ENCODE data around the gene SDS.

The SDS gene

GRCh38 chr12:113397497-113398197 lies 6.0 kb downstream of the SDS start:
- Histone ChIP-seq H3K36me3 (ENCODE audit: control insufficient read depth, insufficient read depth, low read length) (no peaks in the 10 kb centered on the region), H3K9me3 (ENCODE audit: control insufficient read depth, low read length) (no peaks in the 10 kb centered on the region), H3K27ac (ENCODE audit: low read depth, low read length, severe bottlenecking) (no peak overlapping the region), H3K4me3 (ENCODE audit: extremely low read depth, insufficient read depth, low read length, poor library complexity, severe bottlenecking) (no peak overlapping the region), H3K4me1 (ENCODE audit: control insufficient read depth, insufficient read depth, low read length, poor library complexity, severe bottlenecking) (no peaks in the 10 kb centered on the region)
- 73 to 85% methylated on average over 4 to 5 of the region's 10 CpGs for WGBS, 2 experiments (ENCODE audit: insufficient coverage in 2 of 2)

- Histone ChIP-seq H3K9me3 (ENCODE audit: control insufficient read depth, low read length) (no peaks in the 10 kb centered on the region), H3K27ac (ENCODE audit: low read depth, low read length, severe bottlenecking) (no peak overlapping the region), H3K36me3 (ENCODE audit: control insufficient read depth, insufficient read depth, low read length) (no peaks in the 10 kb centered on the region), H3K4me3 (ENCODE audit: extremely low read depth, insufficient read depth, low read length, poor library complexity, severe bottlenecking) (no peak overlapping the region), H3K4me1 (ENCODE audit: control insufficient read depth, insufficient read depth, low read length, poor library complexity, severe bottlenecking) (no peaks in the 10 kb centered on the region)
- 85 to 96% methylated on average over 7 to 10 of the region's 16 CpGs for WGBS, 2 experiments (ENCODE audit: insufficient coverage in 2 of 2)
Observed at GRCh38 chr12:113396828-113397496, 6.7 kb downstream of the SDS start.

- Histone ChIP-seq H3K27ac (ENCODE audit: low read depth, low read length, severe bottlenecking) (no peak overlapping the region), H3K9me3 (ENCODE audit: control insufficient read depth, low read length) (no peaks in the 10 kb centered on the region), H3K36me3 (ENCODE audit: control insufficient read depth, insufficient read depth, low read length) (no peaks in the 10 kb centered on the region), H3K4me3 (ENCODE audit: extremely low read depth, insufficient read depth, low read length, poor library complexity, severe bottlenecking) (no peak overlapping the region), H3K4me1 (ENCODE audit: control insufficient read depth, insufficient read depth, low read length, poor library complexity, severe bottlenecking) (no peaks in the 10 kb centered on the region)
Observed at GRCh38 chr12:113396200-113396599, 7.5 kb downstream of the SDS start.

GRCh38 chr12:113395119-113395518 lies 8.6 kb downstream of the SDS start:
- Histone ChIP-seq H3K27ac (ENCODE audit: low read depth, low read length, severe bottlenecking) (no peak overlapping the region), H3K9me3 (ENCODE audit: control insufficient read depth, low read length) (no peaks in the 10 kb centered on the region), H3K36me3 (ENCODE audit: control insufficient read depth, insufficient read depth, low read length) (peaks cover 5% of the 10 kb centered on the region), H3K4me3 (ENCODE audit: extremely low read depth, insufficient read depth, low read length, poor library complexity, severe bottlenecking) (no peak overlapping the region), H3K4me1 (ENCODE audit: control insufficient read depth, insufficient read depth, low read length, poor library complexity, severe bottlenecking) (no peaks in the 10 kb centered on the region)
- 90 to 91% methylated on average over 2 to 5 of the region's 5 CpGs for WGBS, 2 experiments (ENCODE audit: insufficient coverage in 2 of 2)

GRCh38 chr12:113393749-113394148 lies 9.9 kb downstream of the SDS start:
- Histone ChIP-seq H3K27ac (ENCODE audit: low read depth, low read length, severe bottlenecking) (no peak overlapping the region), H3K4me3 (ENCODE audit: extremely low read depth, insufficient read depth, low read length, poor library complexity, severe bottlenecking) (no peak overlapping the region), H3K36me3 (ENCODE audit: control insufficient read depth, insufficient read depth, low read length) (peaks cover 5% of the 10 kb centered on the region), H3K9me3 (ENCODE audit: control insufficient read depth, low read length) (no peaks in the 10 kb centered on the region), H3K4me1 (ENCODE audit: control insufficient read depth, insufficient read depth, low read length, poor library complexity, severe bottlenecking) (no peaks in the 10 kb centered on the region)
- 91 to 92% methylated on average over 4 to 5 of the region's 5 CpGs for WGBS, 2 experiments (ENCODE audit: insufficient coverage in 2 of 2)

GRCh38 chr12:113392988-113393579 lies 10.6 kb downstream of the SDS start:
- Histone ChIP-seq H3K4me1 (ENCODE audit: control insufficient read depth, insufficient read depth, low read length, poor library complexity, severe bottlenecking) (no peaks in the 10 kb centered on the region), H3K27ac (ENCODE audit: low read depth, low read length, severe bottlenecking) (no peak overlapping the region), H3K4me3 (ENCODE audit: extremely low read depth, insufficient read depth, low read length, poor library complexity, severe bottlenecking) (no peak overlapping the region), H3K9me3 (ENCODE audit: control insufficient read depth, low read length) (no peaks in the 10 kb centered on the region), H3K36me3 (ENCODE audit: control insufficient read depth, insufficient read depth, low read length) (peaks cover 5% of the 10 kb centered on the region)
- WGBS, 2 experiments (ENCODE audit: insufficient coverage in 2 of 2), result 70 to 79% methylated on average over 16 to 17 of the region's 17 CpGs

- WGBS, 2 experiments (ENCODE audit: insufficient coverage in 2 of 2), result 86 to 96% methylated on average over 6 to 7 of the region's 7 CpGs
- H3K36me3 ChIP-seq (ENCODE audit: control insufficient read depth, insufficient read depth, low read length), result peaks cover 5% of the 10 kb centered on the region
- no peak overlapping the region for H3K4me3 ChIP-seq (ENCODE audit: extremely low read depth, insufficient read depth, low read length, poor library complexity, severe bottlenecking)
- no peaks in the 10 kb centered on the region for H3K4me1 ChIP-seq (ENCODE audit: control insufficient read depth, insufficient read depth, low read length, poor library complexity, severe bottlenecking)
- H3K9me3 ChIP-seq (ENCODE audit: control insufficient read depth, low read length), result no peaks in the 10 kb centered on the region
- H3K27ac ChIP-seq (ENCODE audit: low read depth, low read length, severe bottlenecking), result no peak overlapping the region
Observed at GRCh38 chr12:113392520-113392919, 11.2 kb downstream of the SDS start.

- no peak overlapping the region for H3K4me3 ChIP-seq (ENCODE audit: extremely low read depth, insufficient read depth, low read length, poor library complexity, severe bottlenecking)
- peaks cover 5% of the 10 kb centered on the region for H3K36me3 ChIP-seq (ENCODE audit: control insufficient read depth, insufficient read depth, low read length)
- H3K9me3 ChIP-seq (ENCODE audit: control insufficient read depth, low read length), result no peaks in the 10 kb centered on the region
- 92 to 96% methylated on average over 7 of the region's 9 CpGs for WGBS, 2 experiments (ENCODE audit: insufficient coverage in 2 of 2)
- H3K4me1 ChIP-seq (ENCODE audit: control insufficient read depth, insufficient read depth, low read length, poor library complexity, severe bottlenecking), result no peaks in the 10 kb centered on the region
- no peak overlapping the region for H3K27ac ChIP-seq (ENCODE audit: low read depth, low read length, severe bottlenecking)
Observed at GRCh38 chr12:113391650-113392337, 11.9 kb downstream of the SDS start.

- Histone ChIP-seq H3K4me3 (ENCODE audit: extremely low read depth, insufficient read depth, low read length, poor library complexity, severe bottlenecking) (no peak overlapping the region), H3K9me3 (ENCODE audit: control insufficient read depth, low read length) (no peaks in the 10 kb centered on the region), H3K4me1 (ENCODE audit: control insufficient read depth, insufficient read depth, low read length, poor library complexity, severe bottlenecking) (no peaks in the 10 kb centered on the region), H3K27ac (ENCODE audit: low read depth, low read length, severe bottlenecking) (no peak overlapping the region), H3K36me3 (ENCODE audit: control insufficient read depth, insufficient read depth, low read length) (peaks cover 5% of the 10 kb centered on the region)
- WGBS, 2 experiments (ENCODE audit: insufficient coverage in 2 of 2), result no CpG with 5 or more reads among the region's 3 CpGs
Observed at GRCh38 chr12:113391145-113391544, 12.5 kb downstream of the SDS start.

- no peak overlapping the region for H3K27ac ChIP-seq (ENCODE audit: low read depth, low read length, severe bottlenecking)
- peaks cover 11% of the 10 kb centered on the region for H3K36me3 ChIP-seq (ENCODE audit: control insufficient read depth, insufficient read depth, low read length)
- no peaks in the 10 kb centered on the region for H3K9me3 ChIP-seq (ENCODE audit: control insufficient read depth, low read length)
- H3K4me3 ChIP-seq (ENCODE audit: extremely low read depth, insufficient read depth, low read length, poor library complexity, severe bottlenecking), result no peak overlapping the region
- 94% methylated on average over 6 of the region's 6 CpGs for WGBS, 2 experiments (ENCODE audit: insufficient coverage in 2 of 2)
- H3K4me1 ChIP-seq (ENCODE audit: control insufficient read depth, insufficient read depth, low read length, poor library complexity, severe bottlenecking), result no peaks in the 10 kb centered on the region
Observed at GRCh38 chr12:113390064-113391043, 13.3 kb downstream of the SDS start.
